Measurements from ENCODE around the gene GOSR2.
"Not testable (repeated sequence)": the region's sequence is repeated elsewhere in the genome, so short reads cannot be mapped to it uniquely, and the experiment has no call there.

The GOSR2 gene

GRCh38 chr17:46984892-46985291, 61.9 kb downstream of the GOSR2 start:
- no peak for DNase-seq (ENCODE audit: low read depth in 2 of 3, low spot score in 1 of 3)

DNA sequence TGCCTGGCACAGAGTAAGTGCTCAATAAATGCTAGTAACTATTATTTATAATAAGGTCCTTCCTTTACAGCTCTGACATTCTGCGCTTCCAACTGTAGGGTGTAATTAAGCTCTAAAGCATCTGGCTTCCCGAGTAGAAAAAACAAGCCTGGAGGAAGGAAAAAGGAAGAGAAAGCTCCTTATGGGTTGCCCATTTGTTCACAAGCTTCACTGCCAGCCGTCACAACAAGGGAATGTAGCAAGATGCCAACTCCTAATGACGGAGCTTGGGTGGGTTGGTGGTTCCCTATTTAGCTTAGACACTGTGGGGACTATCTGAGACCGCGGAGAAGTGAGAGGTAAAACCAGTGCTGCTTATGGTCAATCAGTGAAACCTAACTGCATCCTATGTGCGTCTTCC, 63.4 kb downstream of the GOSR2 start:
- no peak for DNase-seq (ENCODE audit: low read depth in 2 of 3, low spot score in 1 of 3)

DNA sequence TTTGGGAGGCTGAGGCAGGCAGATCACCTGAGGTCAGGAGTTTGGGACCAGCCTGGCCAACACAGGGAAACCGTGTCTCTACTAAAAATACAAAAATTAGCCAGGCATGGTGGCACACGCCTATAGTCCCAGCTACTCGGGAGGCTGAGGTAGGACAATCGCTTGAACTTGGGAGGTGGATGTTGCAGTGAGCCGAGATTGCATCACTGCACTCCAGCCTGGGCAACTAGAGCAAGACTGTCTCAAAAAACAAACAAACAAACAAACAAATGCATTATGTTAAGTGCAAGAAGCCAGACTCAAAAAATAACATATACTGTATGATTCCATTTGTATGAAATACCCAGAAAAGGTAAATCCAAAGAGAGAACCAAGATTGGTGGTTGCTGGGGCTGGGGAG, 65.0 kb downstream of the GOSR2 start:
- DNase-seq (ENCODE audit: low read depth in 2 of 3, low spot score in 1 of 3) = not testable (repeated sequence)

GRCh38 chr17:46989637-46990431, 66.9 kb downstream of the GOSR2 start:
- no peak for DNase-seq (ENCODE audit: low read depth in 2 of 3, low spot score in 1 of 3)

DNA sequence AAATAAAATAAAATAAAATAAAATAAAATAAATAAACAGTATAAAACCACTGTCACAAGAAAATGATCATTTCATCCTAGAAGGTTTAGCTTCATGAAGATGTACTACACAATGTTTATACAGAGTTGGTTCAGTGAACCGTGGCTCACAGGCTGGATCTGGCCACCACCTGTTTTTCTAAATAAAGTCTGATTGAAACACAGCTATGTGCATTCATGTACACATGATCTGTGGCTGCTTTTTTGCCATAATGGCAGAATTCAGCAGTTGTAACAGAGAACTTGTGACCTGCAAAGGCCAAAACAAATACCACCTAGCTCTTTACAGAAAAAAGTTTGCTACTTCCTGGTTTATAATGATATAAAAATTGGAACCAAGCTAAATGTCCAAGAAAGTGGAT, 68.7 kb downstream of the GOSR2 start:
- no peak for DNase-seq (ENCODE audit: low read depth in 2 of 3, low spot score in 1 of 3)

Measured in stimulated activated CD4-positive, alpha-beta T cell treated with anti-CD3 and anti-CD28 coated beads, Interleukin-12 subunit alpha, Interleukin-12 subunit beta, amount 100 ng/mL, for 48 hours (primary cell).